ENCODE results near the gene BIK.

BIK gene

GRCh38 chr22:43147821-43148220, 37.3 kb downstream of the BIK start:
- no peak overlapping the region for H3K4me3 ChIP-seq (ENCODE audit: low read depth, low read length)
- in situ Hi-C loops (cut with HindIII; ENCODE audit: low sequenced_read_pairs) = no loop called here
- no peak for DNase-seq (ENCODE audit: low read depth, low spot score)
- no peak for TF ChIP-seq CTCF (IDR thresholded peaks at IDR 0.05; ENCODE audit: low read depth, low read length)

- H3K4me3 ChIP-seq (ENCODE audit: low read depth, low read length) = no peak overlapping the region
- TF ChIP-seq CTCF (IDR thresholded peaks at IDR 0.05; ENCODE audit: low read depth, low read length) = no peak
- no peak for DNase-seq (ENCODE audit: low read depth, low spot score)
- in situ Hi-C loops (cut with HindIII; ENCODE audit: low sequenced_read_pairs) = no loop called here
Measured at GRCh38 chr22:43148581-43148980, 38.0 kb downstream of the BIK start.

GRCh38 chr22:43150731-43151206, 40.2 kb downstream of the BIK start:
- no peak for DNase-seq (ENCODE audit: low read depth, low spot score)
- in situ Hi-C loops (cut with HindIII; ENCODE audit: low sequenced_read_pairs) = no loop called here
- TF ChIP-seq CTCF (IDR thresholded peaks at IDR 0.05; ENCODE audit: low read depth, low read length) = no peak
- peak overlapping the region; percentile 70 for H3K4me3 ChIP-seq (ENCODE audit: low read depth, low read length)

GRCh38 chr22:43151251-43152002, 40.9 kb downstream of the BIK start, which contains the start of gene TSPO:
Gene TSPO (plus strand): TSS chr22:43151559. CDS start chr22:43159239, 7,680 bp downstream.
- peak within 1 kb of the TSS; percentile 70 for H3K4me3 ChIP-seq (ENCODE audit: low read depth, low read length)
- TF ChIP-seq CTCF (IDR thresholded peaks at IDR 0.05; ENCODE audit: low read depth, low read length) = no peak
- in situ Hi-C loops (cut with HindIII; ENCODE audit: low sequenced_read_pairs) = no loop called here
- DNase-seq (ENCODE audit: low read depth, low spot score) = peak; percentile 37

- no peak for DNase-seq (ENCODE audit: low read depth, low spot score)
- peak overlapping the region; percentile 70 for H3K4me3 ChIP-seq (ENCODE audit: low read depth, low read length)
- TF ChIP-seq CTCF (IDR thresholded peaks at IDR 0.05; ENCODE audit: low read depth, low read length) = no peak
Measured at GRCh38 chr22:43152003-43152356, 41.4 kb downstream of the BIK start.

GRCh38 chr22:43152357-43153071, 42.0 kb downstream of the BIK start:
- peak overlapping the region; percentile 70 for H3K4me3 ChIP-seq (ENCODE audit: low read depth, low read length)
- in situ Hi-C loops (cut with HindIII; ENCODE audit: low sequenced_read_pairs) = no loop called here
- DNase-seq (ENCODE audit: low read depth, low spot score) = peak; percentile 38
- TF ChIP-seq CTCF (IDR thresholded peaks at IDR 0.05; ENCODE audit: low read depth, low read length) = no peak

More at GRCh38 chr22:43152003-43152356, 41.4 kb downstream of the BIK start:
- in situ Hi-C loops (cut with HindIII; ENCODE audit: low sequenced_read_pairs) = no loop called here
